ENCODE measurements around the gene CACNA1G.

DNA sequence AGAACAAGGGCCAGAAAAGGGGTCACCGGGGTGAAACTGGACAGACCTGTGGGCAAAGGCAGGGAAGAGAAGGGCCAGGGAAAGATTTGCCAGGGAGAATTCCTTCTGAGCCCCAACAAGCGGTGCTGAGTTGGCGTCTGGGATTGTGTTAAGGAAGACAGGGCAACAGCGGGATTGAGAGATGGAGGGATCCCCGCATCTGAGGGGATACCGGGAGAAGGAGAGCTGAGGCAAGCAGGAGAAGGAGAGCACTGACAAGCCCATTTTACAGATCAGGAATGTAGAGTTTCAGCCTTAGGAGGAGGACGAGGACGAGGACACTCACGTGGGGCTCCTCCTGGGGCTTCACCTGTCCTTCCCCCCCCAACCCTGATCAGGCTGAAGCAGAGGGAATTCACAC lies 73.2 kb downstream of the CACNA1G start:
- TF ChIP-seq CTCF (conservative IDR thresholded peaks at IDR 0.05 in 1 of 2, IDR thresholded peaks at IDR 0.05 in 1 of 2; ENCODE audit: low read depth in 1 of 2, low read length in 2 of 2) (no peak), EZH2 (IDR thresholded peaks at IDR 0.05; ENCODE audit: low read length, missing control alignments) (no peak)

Measured in fibroblast of lung (primary cell).